ENCODE data around the gene RPS15. TPM values are rescaled to one million over a fixed set of nuclear protein-coding genes. Genes with fewer than 3 reads are reported as not detected.

The RPS15 gene
- 657 and 725 TPM in 2 replicates for total RNA-seq

DNA sequence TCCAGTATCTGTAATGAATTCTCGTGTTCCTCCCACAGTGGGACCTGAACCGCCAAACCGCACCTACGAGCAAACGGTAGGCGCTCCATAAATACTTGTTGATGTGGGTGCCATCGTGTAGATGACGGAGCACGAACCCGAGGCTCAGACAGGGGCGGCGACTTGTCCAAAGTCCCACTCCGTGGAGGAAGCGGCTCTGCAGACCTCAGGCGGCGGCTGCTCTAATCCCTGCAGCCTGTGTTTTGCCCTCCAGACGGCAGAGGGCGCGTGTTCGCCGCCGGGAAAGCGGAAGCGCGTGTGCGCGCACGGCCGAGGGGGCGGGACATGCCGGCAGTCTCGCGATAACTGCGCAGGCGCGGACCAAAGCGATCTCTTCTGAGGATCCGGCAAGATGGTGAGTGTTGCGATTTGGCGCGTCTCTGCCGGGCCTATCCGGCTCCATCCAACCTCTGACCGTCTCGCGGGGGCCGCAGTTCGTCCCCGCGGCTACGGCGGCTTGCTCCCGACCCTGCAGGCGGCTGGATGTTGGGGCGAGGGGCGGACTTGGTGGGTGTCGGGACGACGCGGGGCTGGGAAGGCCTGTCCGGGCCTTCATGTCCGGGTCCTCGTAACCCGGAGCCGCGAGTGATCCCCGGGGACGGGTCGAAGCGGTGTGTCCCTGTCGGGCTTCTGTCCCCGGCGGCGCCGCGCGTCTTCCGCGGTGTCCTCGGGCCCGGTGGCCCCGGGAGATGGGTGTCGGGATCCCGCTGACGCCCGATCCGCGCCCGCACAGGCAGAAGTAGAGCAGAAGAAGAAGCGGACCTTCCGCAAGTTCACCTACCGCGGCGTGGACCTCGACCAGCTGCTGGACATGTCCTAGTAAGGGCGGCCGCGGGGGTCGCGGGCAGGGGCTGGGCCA is at the start of gene RPS15:
Gene RPS15, plus strand, starts transcription at position 362 of the 898 bp plus-strand sequence. Its CDS starts 30 bp downstream, at position 392.

DNA sequence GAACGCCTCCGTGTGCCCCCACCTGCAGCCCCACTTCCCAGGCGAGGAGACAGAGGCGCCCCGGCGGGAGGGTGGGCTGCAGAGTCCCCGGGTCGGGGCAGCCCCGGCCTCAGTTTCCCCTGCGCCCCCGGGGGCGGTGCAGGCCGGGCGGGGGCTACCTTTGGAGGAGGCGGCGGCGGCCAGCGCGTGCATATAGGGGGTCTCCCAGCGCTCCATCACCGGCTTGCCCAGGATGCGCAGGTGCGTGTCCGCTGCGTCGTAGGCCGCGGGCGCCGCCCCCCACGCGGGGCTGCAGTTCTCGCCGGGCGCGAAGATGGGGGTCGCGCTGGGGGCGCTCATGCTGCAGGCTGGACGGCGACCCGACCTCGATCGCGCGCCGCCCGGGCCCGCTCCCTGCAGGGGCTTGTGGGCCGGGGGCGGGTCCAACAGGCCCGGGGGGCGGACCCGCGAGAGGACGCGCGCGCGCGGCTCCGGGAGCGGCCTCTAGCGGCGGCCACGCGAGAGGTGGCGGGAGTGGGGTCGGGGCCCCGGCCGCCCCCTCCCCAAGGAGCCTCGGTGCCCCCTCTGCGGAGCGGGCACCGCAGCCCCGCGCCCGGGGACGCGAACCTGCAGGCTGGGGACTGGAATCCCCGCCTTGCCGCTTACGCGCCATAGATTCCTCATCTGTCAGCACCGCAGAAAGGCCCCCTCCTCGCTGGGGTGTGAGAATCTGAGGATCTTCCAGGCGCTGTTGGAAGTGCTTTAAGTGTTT is 36.9 kb upstream of the RPS15 start, which contains the start of gene GAMT:
Gene GAMT, minus strand, starts transcription at position 405 of the 751 bp plus-strand sequence. Its CDS starts 66 bp downstream, at position 339.

DNA sequence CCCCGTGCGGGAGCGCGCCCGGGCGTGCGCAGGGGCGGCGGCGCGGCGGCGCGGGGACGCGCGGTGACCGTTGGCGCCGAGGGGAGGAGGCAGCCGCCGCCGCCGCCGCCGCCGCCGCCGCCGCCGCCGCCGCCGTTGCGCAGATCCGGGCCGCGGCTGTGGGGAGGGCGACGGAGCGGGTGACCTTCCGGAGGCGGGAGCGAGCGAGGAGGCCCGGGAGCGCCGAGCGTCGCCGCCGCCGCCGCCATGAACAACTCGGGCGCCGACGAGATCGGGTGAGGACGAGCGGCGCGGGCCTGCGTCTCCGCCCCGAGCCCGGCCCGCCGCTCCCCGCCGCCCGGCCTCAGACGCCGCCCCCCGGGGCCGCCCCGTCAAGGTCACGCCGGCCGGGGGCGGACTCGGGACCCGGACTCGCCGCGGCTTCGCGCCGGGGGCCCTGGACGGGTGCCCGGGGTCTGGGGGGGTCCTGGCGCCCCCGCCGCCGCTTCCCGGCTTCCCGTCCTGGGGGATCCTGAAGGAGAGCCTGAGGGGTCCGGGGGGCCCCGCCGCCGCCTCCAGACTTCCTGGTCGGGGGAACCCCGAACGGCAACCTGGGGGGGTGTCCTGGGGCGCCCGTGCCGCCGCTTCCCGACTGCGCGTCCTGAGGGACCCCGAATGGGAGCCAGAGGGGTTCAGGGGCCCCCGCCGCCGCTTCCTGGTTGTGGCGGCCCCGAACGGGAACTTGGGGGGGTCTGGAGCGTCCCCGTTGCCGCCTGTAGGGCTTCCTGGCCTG is 30.5 kb upstream of the RPS15 start, which contains the start of gene DAZAP1:
Gene DAZAP1, plus strand, starts transcription at position 59 of the 772 bp plus-strand sequence. Its CDS starts 188 bp downstream, at position 247.

DNA sequence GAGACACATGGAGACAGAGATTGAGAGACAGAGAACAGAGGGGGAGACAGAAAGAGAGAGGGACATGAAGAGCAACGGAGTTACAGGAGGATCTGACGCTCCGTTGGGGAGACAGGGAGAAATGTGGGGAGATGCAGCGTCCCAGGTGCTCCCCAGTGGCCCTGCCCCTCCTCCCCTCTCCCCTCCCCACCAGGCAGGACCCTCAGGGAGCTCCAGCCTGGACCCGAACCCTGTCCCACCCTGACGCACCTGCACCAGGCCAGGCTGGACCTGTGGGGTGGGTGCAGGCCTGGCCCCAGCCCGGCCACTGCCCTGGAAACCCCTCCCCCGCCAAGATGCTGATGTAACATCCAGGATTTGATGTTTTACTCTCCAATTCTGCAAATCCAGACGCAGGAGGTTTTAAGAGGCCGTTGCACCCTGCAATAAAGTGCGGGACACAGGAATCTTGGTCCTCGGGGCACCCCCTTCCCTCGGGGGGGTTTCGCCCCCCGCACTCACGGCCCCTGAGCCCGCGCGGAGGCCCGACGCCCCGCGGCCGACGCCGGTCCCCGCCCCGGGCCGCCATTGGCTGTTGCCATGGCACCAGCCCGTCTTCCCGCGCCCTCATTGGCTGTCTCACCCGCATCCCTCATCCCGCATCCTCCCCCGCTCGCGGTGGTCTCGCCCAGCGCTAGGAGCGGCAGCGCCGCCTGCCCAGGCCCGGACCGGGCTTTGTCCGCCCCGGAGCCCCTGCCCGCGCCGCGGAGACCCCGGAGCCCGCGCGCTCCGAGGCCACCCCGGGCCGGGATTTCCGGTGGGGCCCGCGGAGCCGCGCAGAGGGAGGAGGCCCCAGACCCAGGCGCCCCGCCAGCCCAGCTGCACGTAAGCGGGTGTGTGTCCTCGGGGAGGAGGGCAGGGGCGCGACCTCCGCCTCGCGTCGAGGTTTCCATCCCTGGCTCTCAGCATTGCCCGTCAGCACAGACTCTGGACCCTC is 11.6 kb downstream of the RPS15 start, which contains the start of gene APC2:
Gene APC2, plus strand, starts transcription at position 655 of the 976 bp plus-strand sequence. CDS start 2,881 bp downstream, outside the sequence.

GRCh38 chr19:1478934-1479707 is 40.9 kb downstream of the RPS15 start, which contains the start of gene C19orf25:
Gene C19orf25 (minus strand): TSS chr19:1479215. CDS start chr19:1478903, 312 bp downstream.

Other genes starting within 250 kb of the RPS15 start
- gene STK11, start 232.6 kb upstream of the RPS15 start, total RNA-seq, result 71.0 and 85.6 TPM in 2 replicates
- gene CBARP, start 200.4 kb upstream of the RPS15 start, total RNA-seq, result 6.4 and 7.2 TPM in 2 replicates
- 18.0 and 24.8 TPM in 2 replicates for gene ATP5F1D, start 196.6 kb upstream of the RPS15 start, total RNA-seq
- gene MIDN, start 189.8 kb upstream of the RPS15 start, total RNA-seq, result 23.3 and 24.8 TPM in 2 replicates
- gene CIRBP, start 169.1 kb upstream of the RPS15 start, total RNA-seq, result 308 and 317 TPM in 2 replicates
- gene FAM174C, start 162.9 kb upstream of the RPS15 start, total RNA-seq, result 24.7 and 32.7 TPM in 2 replicates
- gene EFNA2, start 152.5 kb upstream of the RPS15 start, total RNA-seq, result 0.57 and 1.3 TPM in 2 replicates
- gene NDUFS7, start 54.5 kb upstream of the RPS15 start, total RNA-seq, result 54.9 and 59.0 TPM in 2 replicates
- 20.1 and 31.0 TPM in 2 replicates for gene GAMT, start 36.9 kb upstream of the RPS15 start, total RNA-seq
- gene DAZAP1, start 30.8 kb upstream of the RPS15 start, total RNA-seq, result 63.0 and 78.0 TPM in 2 replicates
- gene APC2, start 11.7 kb downstream of the RPS15 start, total RNA-seq, result under 0.01 and 0.10 TPM in 2 replicates
- 26.4 and 31.4 TPM in 2 replicates for gene C19orf25, start 40.8 kb downstream of the RPS15 start, total RNA-seq
- 1.5 and 1.6 TPM in 2 replicates for gene PCSK4, start 52.0 kb downstream of the RPS15 start, total RNA-seq
- 0.86 and 0.98 TPM in 2 replicates for gene REEP6, start 52.8 kb downstream of the RPS15 start, total RNA-seq
- 0.65 TPM in 1 of 2 replicates, not detected in the other for gene ADAMTSL5, start 74.6 kb downstream of the RPS15 start, total RNA-seq
- gene PLK5, start 85.7 kb downstream of the RPS15 start, total RNA-seq, result not detected in 2 replicates
- 103 and 152 TPM in 2 replicates for gene MEX3D, start 129.9 kb downstream of the RPS15 start, total RNA-seq
- gene MBD3, start 154.5 kb downstream of the RPS15 start, total RNA-seq, result 101 and 111 TPM in 2 replicates
- 41.7 and 59.1 TPM in 2 replicates for gene UQCR11, start 167.1 kb downstream of the RPS15 start, total RNA-seq
- gene TCF3, start 214.2 kb downstream of the RPS15 start, total RNA-seq, result 161 and 194 TPM in 2 replicates